WI38 (cell line): ENCODE measurements around the gene FAM47E.

Experiments
- H3K4me3 ChIP-seq: 2 replicates; pipeline ENCODE4 v1.5.1; 2011; ENCODE audit warnings: low read depth, mild to moderate bottlenecking, control low read depth, low read length
- CTCF ChIP-seq: IDR thresholded peaks from 2 replicates; pipeline ENCODE4 v1.5.1; 2012; ENCODE audit warnings: low read depth, mild to moderate bottlenecking, control low read depth, low read length

FAM47E gene

GRCh38 chr4:76208005-76208765, 43.3 kb upstream of the FAM47E start:
- H3K4me3 ChIP-seq: peak overlapping the region; percentile 55
- no peak for TF ChIP-seq CTCF

- H3K4me3 ChIP-seq: no peak overlapping the region
These were observed 41.6 kb upstream of the FAM47E start for GRCh38 chr4:76209881-76210280.

GRCh38 chr4:76210452-76210851, 41.1 kb upstream of the FAM47E start:
- no peak overlapping the region for H3K4me3 ChIP-seq
- TF ChIP-seq CTCF: no peak

More at GRCh38 chr4:76209881-76210280, 41.6 kb upstream of the FAM47E start:
- no peak for TF ChIP-seq CTCF

GRCh38 chr4:76211769-76212708, 39.5 kb upstream of the FAM47E start:
- no peak for TF ChIP-seq CTCF
- H3K4me3 ChIP-seq: peak overlapping the region; percentile 83

- H3K4me3 ChIP-seq: peak overlapping the region; percentile 83
- TF ChIP-seq CTCF: no peak
These were observed 38.6 kb upstream of the FAM47E start for GRCh38 chr4:76212851-76213414.

GRCh38 chr4:76213415-76214176, 37.9 kb upstream of the FAM47E start, which contains the start of gene SCARB2:
Gene SCARB2 (minus strand): TSS chr4:76213824. CDS start chr4:76213543, 281 bp downstream.
- peak within 1 kb of the TSS; percentile 83 for H3K4me3 ChIP-seq
- no peak for TF ChIP-seq CTCF
